Kidney tubule cell (primary cell): ENCODE data around the gene RBP3.
A peak's percentile ranks its signal among the peaks of the same experiment; 100 is the strongest.

Experiments
- DNase-seq: peaks from one replicate; pipeline ENCODE4 v3.0.0-alpha.2; 2018; ENCODE audit warnings: low spot score

RBP3 gene

DNA sequence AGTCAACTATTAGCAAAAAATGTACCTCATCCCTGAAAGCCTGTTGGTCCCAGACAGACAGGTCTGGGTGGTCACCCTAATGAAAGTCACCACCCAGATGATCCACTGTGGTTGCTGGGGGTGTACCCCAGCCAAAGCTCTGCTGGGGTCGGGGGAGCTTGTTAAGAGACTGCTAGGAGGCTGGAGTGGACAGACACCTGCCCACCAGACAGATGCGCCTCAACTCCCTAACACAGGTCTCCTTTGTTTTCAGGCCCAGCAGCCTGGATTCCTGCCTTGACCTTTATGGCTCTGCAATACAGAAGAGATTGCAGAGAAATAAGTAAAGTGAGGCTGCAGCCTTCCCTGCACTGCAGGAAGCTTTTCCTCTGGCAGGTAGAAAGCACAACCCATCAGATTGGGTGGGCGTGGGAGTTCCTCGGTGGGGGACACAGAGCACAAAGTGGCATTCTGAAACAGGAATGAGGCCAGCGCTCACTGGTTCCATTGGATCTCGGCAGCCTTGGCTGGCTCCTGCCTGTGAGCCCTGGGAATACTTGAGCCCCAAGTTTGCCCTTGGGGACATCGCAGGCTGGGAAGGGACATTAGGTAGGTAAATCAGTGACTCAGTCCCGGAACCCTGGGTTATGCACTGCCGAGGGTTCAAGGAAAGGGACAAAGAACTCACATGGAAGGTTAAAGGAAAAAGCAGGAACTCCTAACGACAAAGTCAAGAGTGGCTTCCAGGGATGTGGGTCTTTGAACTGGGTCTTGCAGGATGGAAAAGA, 53.9 kb downstream of the RBP3 start:
- DNase-seq = peak; percentile 20

DNA sequence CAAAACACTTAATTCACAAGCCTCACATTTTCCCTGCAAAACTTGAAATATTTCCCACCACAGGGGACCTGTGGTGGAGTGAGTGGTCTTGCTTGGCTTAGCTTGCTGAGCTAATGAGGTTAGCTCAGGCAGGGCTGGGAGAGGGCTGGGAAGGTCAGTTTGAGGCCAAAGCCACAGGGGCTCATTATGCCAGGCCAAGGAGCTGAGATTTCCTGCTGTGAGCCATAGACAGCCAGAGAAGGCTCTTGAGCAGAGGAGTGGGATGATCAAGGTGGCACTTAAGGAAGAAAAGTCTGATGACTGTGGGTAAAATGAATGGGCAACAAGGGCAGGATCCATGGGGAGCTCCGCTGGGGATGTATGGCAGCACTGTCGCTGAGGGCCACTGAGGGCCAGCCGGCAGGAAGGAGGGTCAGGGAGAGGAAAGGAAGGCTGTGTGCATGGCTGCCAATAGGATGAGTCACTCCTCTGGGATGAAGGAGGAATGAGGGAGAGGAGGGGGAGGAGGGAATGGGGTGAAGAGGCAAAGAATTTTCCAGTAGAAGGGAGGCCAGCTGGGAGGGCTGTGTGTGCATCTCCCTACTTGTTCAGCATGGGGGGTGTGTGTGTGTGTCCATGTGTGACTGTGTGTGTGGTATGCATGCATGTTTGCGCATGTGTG, 54.6 kb downstream of the RBP3 start:
- DNase-seq = peak; percentile 92

GRCh38 chr10:47403446-47404318, 55.5 kb downstream of the RBP3 start:
- DNase-seq = no peak

GRCh38 chr10:47404446-47404845, 56.3 kb downstream of the RBP3 start:
- no peak for DNase-seq

DNA sequence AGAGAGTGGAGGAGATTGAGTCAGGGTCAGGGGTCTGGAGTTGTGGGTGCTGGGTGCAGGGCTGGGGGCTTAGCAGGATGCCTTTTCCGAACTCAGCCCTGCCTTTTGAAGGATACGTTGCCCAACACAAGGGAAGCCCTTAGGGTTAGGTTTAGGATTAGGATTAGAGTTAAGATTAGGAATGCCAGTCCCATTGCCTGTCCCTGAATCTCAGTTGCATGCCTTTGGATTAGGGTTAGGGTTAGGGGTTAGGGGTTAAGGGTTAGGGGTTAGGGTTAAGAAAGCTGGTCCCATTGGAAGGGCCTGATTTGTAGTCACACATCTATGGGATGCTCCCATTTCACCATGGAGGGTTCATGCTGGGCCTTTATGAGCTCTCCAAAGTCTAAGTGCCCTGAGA, 56.8 kb downstream of the RBP3 start:
- no peak for DNase-seq

DNA sequence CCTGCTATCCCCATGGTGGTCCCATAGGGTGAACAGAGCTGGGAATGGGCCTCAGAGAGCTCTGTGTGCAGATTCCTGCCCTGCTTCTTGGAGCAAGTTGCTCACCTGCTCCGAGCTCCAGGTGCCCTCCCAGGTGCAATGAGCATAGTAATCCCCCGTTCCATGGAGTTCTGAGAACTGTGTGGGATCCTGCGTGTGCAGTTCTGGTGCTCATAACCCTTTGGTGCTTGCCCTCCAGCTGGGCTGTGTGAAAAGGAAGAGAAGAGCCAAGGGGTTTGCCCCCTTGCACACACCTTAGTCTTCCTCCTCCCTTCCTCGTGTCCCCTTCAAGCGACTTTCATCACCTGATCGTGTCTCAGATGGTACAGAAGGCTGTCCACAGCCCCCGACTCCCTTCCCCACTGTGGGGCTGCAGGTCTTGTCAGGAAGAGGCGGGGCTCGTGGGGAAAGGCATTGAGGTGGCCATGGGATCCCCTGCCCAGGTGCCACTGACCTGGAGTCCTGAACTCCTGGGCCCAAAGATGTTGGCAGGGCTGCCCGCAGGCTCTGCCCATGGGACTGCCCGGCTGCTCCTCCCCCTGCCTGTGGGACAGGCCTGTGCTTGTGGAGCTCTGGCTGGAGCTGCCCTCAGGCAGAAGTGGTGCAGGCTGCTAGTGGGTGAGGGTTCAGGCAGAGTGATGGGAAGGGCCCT, 57.8 kb downstream of the RBP3 start:
- DNase-seq = no peak

DNA sequence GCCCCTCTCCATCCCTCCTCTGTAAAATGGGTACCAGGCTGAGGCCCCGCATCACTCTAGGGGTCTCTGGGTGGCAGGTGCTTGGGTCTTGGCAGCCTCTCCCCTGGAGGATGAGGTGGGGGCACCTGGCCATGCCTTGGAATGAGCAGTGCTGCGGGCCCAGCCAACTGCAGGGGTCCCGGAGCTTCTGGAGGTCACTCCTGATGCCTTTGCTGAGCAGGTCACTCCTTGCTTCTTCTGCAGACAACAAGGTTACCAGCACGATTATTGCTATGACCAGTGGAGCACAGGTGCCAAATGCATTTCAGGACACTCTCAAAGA, 58.3 kb downstream of the RBP3 start:
- DNase-seq = no peak

DNA sequence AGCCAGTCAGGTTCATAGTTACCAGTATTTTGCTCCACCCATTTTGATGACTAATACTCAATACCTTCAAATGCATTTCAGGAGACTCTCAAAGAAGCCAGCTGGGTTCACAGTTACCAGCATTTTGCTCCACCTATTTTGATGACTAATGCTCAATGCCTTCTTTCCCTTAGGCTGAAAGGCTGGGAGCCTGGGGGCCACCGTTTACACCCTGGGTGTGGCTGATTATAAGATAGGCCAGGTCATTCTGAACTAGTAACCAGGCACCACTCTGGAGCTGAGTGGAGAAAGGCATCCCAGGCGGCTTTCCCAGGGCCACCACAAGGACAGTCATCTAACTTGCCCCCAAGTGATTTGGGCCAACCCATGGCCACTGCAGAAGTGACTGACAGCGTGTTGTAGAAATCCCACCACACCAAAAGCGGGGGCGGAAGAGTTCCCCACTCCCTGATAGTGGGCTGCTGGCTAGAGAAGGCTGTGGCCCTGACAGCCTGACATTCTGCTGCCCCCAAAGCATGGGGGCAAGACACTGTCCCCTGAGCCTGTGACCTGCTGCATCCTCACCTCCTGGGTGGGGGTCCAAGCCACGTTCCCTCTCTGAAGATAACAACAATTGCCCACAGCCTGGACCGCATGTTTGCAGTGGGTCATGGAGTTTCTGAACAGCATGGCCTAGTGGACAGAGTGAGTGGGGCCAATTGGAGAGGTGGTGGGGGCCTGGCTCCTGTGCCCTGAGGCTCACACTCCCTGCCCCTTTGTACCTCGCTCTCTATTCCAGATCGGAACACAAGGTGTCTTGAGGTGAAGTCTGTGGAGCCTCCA, 58.9 kb downstream of the RBP3 start:
- peak; percentile 97 for DNase-seq
